Fibroblast of lung (primary cell): Measurements from ENCODE around the gene HCLS1. TPM values are rescaled to one million over a fixed set of nuclear protein-coding genes. Genes with fewer than 3 reads are reported as not detected.

Source experiments
- DNase-seq, 2 donors: peaks; one replicate each; pipeline versions ENCODE4 v3.0.0 to v3.0.0-alpha.2; 2010; ENCODE audit warnings: low read depth in 2 of 2
- H2AFZ ChIP-seq: 2 replicates; pipeline ENCODE4 v1.5.1; 2012; ENCODE audit warnings: low read length, control low read depth, inconsistent platforms
- H3K27ac ChIP-seq: 2 replicates; pipeline ENCODE4 v1.5.1; 2011; ENCODE audit warnings: low read length, control low read depth; ENCODE audit not compliant: insufficient read depth
- H3K27me3 ChIP-seq: 2 replicates; pipeline ENCODE4 v1.5.1; 2011; ENCODE audit warnings: mild to moderate bottlenecking, low read length; ENCODE audit not compliant: control insufficient read depth, insufficient read depth
- H3K36me3 ChIP-seq: 2 replicates; pipeline ENCODE4 v1.5.1; 2011; ENCODE audit warnings: low read length; ENCODE audit not compliant: control insufficient read depth, insufficient read depth
- H3K4me1 ChIP-seq: 2 replicates; pipeline ENCODE4 v1.5.1; 2011; ENCODE audit warnings: low read length; ENCODE audit not compliant: control insufficient read depth, insufficient read depth; ENCODE audit errors: extremely low read depth
- H3K4me2 ChIP-seq: 2 replicates; pipeline ENCODE4 v1.5.1; 2011; ENCODE audit warnings: low read length, control low read depth; ENCODE audit not compliant: insufficient read depth; ENCODE audit errors: extremely low read depth
- H3K4me3 ChIP-seq, 4 experiments: fragments of 200-600 bp in 1 of 4; sonication (generic) in 1 of 4; replicated peaks in 1 of 4; 2 replicates each; pipeline ENCODE4 v1.5.1; 2011 to 2016; ENCODE audit warnings: low read length in 4 of 4, low read depth in 3 of 4, mild to moderate bottlenecking in 3 of 4, control low read depth in 2 of 4, inconsistent platforms in 1 of 4, mixed read lengths in 1 of 4; ENCODE audit not compliant: insufficient read depth in 1 of 4; ENCODE audit errors: control extremely low read depth in 1 of 4
- H3K79me2 ChIP-seq: 2 replicates; pipeline ENCODE4 v1.5.1; 2012; ENCODE audit warnings: mild to moderate bottlenecking, low read length, inconsistent platforms; ENCODE audit not compliant: control insufficient read depth, insufficient read depth
- H3K9ac ChIP-seq: 2 replicates; pipeline ENCODE4 v1.5.1; 2011; ENCODE audit warnings: mild to moderate bottlenecking, low read length, control low read depth; ENCODE audit not compliant: insufficient read depth
- H3K9me3 ChIP-seq: 2 replicates; pipeline ENCODE4 v1.5.1; 2012; ENCODE audit warnings: low read depth, low read length; ENCODE audit not compliant: control insufficient read depth, insufficient read depth
- H4K20me1 ChIP-seq: 2 replicates; pipeline ENCODE4 v1.5.1; 2011; ENCODE audit warnings: low read length; ENCODE audit not compliant: control insufficient read depth, insufficient read depth; ENCODE audit errors: extremely low read depth
- EZH2 ChIP-seq: IDR thresholded peaks from 2 replicates; pipeline ENCODE4 v1.5.1; 2012; ENCODE audit warnings: low read length, control low read depth, mild to moderate bottlenecking; ENCODE audit errors: missing control alignments
- polyA plus RNA-seq, 2 donors: library from polyadenylated mRNA; depleted of rRNA in 1 of 2; stranded (reverse) in 1 of 2; unstranded in 1 of 2; fragments of >200 nt; gene quantifications; 2 replicates each; pipeline ENCODE4 v1.2.1, GENCODE V29; 2011 to 2012; ENCODE audit warnings: missing spikeins in 1 of 2
- total RNA-seq: library from RNA; depleted of rRNA; stranded (reverse); fragments of >200 nt; gene quantifications from 2 replicates; pipeline ENCODE4 v1.2.1, GENCODE V29; 2014
- TF ChIP-seq, protein P1 (sequence below), 2 donors: IDR thresholded peaks in 1 of 2; conservative IDR thresholded peaks in 1 of 2; 1 replicate in 1 of 2; 2 replicates in 1 of 2; pipeline ENCODE4 v1.5.1; 2011 to 2012; ENCODE audit warnings: low read length in 2 of 2, control low read depth in 1 of 2, inconsistent platforms in 1 of 2, low read depth in 1 of 2, mild to moderate bottlenecking in 1 of 2

HCLS1 gene
- total and polyA plus RNA-seq, 2 donors (not counting 1 experiment from before 2014, with no cell fraction given), result 0.66 to 7.7 TPM

DNA sequence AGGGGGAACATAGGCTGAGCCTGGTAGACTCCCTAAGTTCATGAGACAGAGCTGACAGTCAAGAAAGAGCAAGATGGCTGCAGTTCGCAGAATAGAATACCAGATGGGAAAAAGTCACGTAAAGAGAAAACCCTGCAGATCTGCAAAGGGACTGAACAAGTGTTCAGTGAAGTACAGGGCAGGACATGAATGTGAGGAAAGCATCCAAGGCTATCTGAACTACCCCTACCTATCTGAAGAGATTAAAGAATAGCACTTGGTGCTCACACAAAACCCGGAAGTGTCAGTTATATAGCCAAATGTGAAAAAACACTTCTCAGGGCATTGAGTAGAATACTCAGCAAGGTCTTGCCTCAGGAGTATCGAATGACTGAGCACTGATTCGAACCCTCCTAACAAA lies 44.8 kb upstream of the HCLS1 start:
- no peak overlapping the region for H3K4me2 ChIP-seq
- H3K4me1 ChIP-seq, result no peaks in the 10 kb centered on the region
- H3K27ac ChIP-seq, result no peak overlapping the region
- DNase-seq, result no peak
- H3K27me3 ChIP-seq, result no peaks in the 10 kb centered on the region
- H3K36me3 ChIP-seq, result no peaks in the 10 kb centered on the region
- H3K9ac ChIP-seq, result no peak overlapping the region
- H3K9me3 ChIP-seq, result no peaks in the 10 kb centered on the region
- TF ChIP-seq EZH2, result no peak
- TF ChIP-seq, protein P1, sequence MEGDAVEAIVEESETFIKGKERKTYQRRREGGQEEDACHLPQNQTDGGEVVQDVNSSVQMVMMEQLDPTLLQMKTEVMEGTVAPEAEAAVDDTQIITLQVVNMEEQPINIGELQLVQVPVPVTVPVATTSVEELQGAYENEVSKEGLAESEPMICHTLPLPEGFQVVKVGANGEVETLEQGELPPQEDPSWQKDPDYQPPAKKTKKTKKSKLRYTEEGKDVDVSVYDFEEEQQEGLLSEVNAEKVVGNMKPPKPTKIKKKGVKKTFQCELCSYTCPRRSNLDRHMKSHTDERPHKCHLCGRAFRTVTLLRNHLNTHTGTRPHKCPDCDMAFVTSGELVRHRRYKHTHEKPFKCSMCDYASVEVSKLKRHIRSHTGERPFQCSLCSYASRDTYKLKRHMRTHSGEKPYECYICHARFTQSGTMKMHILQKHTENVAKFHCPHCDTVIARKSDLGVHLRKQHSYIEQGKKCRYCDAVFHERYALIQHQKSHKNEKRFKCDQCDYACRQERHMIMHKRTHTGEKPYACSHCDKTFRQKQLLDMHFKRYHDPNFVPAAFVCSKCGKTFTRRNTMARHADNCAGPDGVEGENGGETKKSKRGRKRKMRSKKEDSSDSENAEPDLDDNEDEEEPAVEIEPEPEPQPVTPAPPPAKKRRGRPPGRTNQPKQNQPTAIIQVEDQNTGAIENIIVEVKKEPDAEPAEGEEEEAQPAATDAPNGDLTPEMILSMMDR (conservative IDR thresholded peaks at IDR 0.05 in 1 of 2, IDR thresholded peaks at IDR 0.05 in 1 of 2; ENCODE audit: low read depth in 1 of 2, low read length in 2 of 2), result no peak
- no peaks in the 10 kb centered on the region for H3K79me2 ChIP-seq
- no peak overlapping the region for H3K4me3 ChIP-seq
- no peaks in the 10 kb centered on the region for H4K20me1 ChIP-seq
- H2AFZ ChIP-seq, result no peak overlapping the region

DNA sequence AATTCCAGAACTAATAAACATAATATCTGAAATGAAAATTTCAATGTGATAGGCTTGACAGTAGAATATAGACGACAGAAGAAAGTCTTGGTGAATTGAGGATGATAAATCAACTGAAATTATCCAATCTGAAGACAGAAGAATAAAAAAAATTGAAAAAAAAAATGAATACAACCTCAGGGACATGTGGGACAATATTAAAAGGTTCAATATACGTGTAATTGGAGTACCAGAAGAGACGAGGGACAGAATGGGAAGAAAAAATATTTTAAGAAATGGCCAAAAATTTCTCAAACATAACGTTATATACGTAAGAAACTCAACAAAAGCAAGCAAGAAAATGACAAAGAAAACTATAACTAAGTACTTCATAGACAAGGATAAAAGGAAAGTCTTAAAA lies 43.3 kb upstream of the HCLS1 start:
- Histone ChIP-seq H3K9me3 (no peaks in the 10 kb centered on the region), H2AFZ (no peak overlapping the region), H3K4me3 (no peak overlapping the region), H3K27ac (no peak overlapping the region), H3K4me2 (no peak overlapping the region), H3K27me3 (no peaks in the 10 kb centered on the region), H4K20me1 (no peaks in the 10 kb centered on the region), H3K9ac (no peak overlapping the region), H3K36me3 (no peaks in the 10 kb centered on the region), H3K79me2 (no peaks in the 10 kb centered on the region), H3K4me1 (no peaks in the 10 kb centered on the region)
- DNase-seq, result no peak
- TF ChIP-seq EZH2, result no peak
- TF ChIP-seq, protein P1 (conservative IDR thresholded peaks at IDR 0.05 in 1 of 2, IDR thresholded peaks at IDR 0.05 in 1 of 2; ENCODE audit: low read depth in 1 of 2, low read length in 2 of 2), result no peak

DNA sequence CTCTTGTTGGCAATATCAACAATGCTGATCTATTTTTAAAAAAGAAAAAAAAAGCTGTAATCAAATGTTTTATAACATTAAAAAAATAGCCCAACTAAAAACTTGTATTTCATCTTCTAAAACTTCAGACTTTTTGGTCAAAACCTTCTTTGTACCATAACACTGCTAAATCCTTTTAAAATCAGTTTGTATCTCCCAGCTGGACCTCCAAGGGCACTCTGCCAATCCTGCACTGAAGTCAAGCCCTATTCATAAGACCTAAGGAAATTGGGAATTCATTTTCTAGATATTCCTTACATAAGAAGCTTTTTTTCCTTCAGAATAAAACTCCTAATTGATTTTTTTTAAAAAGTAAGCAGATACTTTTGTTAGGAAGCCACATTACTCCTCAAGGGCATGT lies 38.2 kb upstream of the HCLS1 start:
- no peak for DNase-seq
- Histone ChIP-seq H3K27me3 (no peaks in the 10 kb centered on the region), H2AFZ (no peak overlapping the region), H3K9ac (no peak overlapping the region), H3K27ac (no peak overlapping the region), H3K9me3 (no peaks in the 10 kb centered on the region), H3K79me2 (no peaks in the 10 kb centered on the region), H3K4me2 (no peak overlapping the region), H3K4me1 (no peaks in the 10 kb centered on the region), H3K36me3 (peaks cover 1% of the 10 kb centered on the region), H4K20me1 (no peaks in the 10 kb centered on the region), H3K4me3 (no peak overlapping the region)
- TF ChIP-seq, protein P1 (conservative IDR thresholded peaks at IDR 0.05 in 1 of 2, IDR thresholded peaks at IDR 0.05 in 1 of 2; ENCODE audit: low read depth in 1 of 2, low read length in 2 of 2), result no peak
- no peak for TF ChIP-seq EZH2
